ENCODE data around the gene DNAH7.

- TF ChIP-seq YY1 (IDR thresholded peaks at IDR 0.05; ENCODE audit: insufficient read depth, insufficient read length) (no peak), ZNF274 (IDR thresholded peaks at IDR 0.05; ENCODE audit: low read depth, low read length) (no peak), SUZ12 (IDR thresholded peaks at IDR 0.05; ENCODE audit: extremely low read depth, insufficient read depth, insufficient read length) (no peak)
Measured at GRCh38 chr2:196099916-196100315, 31.3 kb upstream of the DNAH7 start.

Measured in NT2/D1 (cell line).